NCI-H345 (cell line): ENCODE measurements around the gene ZNF302.
"Not testable (repeated sequence)": the region's sequence is repeated elsewhere in the genome, so short reads cannot be mapped to it uniquely, and the experiment has no call there.

Experiments used
- DNase-seq: peaks from one replicate; lab custom pipeline; 2025; lab: John Stamatoyannopoulos, UW

ZNF302 gene

DNA sequence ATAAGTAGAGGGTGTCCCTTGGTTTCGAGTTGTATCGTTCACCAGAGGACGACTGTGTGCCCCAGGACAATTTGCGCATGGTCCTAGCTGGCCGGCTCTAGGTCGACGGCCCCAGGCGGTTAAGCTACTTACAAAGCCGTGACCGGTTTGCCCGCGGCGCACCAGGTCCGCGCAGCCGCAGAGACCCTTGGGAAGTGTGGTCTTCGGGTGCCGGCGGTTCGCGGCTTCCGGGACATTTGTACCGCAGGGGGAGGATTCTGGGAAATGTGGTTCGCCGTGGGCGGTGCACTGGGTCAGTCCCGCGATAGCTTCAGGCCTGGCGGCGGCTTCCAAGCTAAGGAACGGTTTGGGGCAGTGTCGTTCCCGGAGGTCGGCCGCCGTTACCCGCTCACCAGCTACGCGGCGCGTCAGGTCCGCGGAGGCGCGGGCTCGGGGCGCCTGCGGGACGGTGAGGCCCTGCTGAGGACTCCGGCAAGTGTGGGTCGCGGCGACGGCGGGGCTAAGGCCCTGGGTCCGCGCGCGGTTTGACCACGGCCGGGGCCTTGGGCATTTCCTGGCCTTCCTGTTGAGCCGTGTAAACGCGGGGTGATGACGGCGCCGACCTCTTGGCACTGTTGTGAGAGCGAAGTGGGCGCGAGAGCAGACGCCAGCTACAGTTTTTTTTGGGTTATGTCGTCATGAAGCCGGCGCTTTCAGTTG is at the start of gene ZNF302:
Gene ZNF302, plus strand, starts transcription at position 293 of the 699 bp plus-strand sequence. CDS start 1,127 bp downstream, outside the sequence.
- DNase-seq: peak; percentile 99

DNA sequence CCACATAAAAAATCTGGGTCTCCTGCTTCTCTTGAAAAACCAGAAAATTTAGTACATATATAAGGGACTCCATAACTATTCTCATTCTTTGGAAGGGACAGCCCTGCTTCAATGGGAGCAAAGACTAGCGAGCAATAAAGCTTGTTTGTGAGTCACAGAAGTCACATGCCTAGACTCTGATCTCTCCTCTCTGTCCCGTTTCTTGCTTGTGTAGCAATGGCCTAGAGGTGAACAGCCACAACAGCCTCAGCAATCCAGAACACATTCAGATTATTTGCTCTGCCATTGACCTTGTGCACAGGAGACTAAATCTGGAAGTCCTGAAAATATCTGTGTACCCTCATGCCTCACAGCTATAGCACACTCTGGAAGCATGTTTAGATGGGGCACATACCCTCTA is 43.7 kb upstream of the ZNF302 start:
- DNase-seq: no peak

DNA sequence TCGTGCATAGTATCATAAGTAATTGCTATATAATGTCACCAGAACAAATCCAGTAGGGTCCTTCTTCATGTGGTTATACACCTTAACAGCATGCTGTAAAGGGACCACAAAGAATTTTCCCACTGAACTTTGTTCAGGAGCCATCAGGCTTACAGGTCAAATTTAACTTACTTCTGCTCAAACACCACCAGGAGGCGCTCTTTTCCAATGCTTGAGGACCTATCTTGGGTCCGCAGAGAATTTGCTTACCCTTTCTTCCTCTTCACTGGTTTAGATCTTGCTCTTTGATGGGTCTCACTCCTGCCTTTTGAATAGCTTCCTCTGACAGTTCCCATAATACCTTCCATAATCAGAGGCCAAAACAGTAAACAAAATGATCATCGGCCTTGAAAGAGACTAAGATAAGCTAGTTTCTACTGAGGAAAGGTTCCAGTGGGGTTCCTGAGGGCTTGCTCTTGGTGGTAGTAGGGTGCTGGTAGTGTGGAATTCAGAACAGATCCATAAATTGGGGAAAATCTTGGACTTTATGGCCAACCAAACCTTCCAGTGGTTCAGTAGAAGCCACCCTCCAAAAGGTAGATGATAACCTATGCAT is 37.9 kb upstream of the ZNF302 start:
- DNase-seq: peak; percentile 88

DNA sequence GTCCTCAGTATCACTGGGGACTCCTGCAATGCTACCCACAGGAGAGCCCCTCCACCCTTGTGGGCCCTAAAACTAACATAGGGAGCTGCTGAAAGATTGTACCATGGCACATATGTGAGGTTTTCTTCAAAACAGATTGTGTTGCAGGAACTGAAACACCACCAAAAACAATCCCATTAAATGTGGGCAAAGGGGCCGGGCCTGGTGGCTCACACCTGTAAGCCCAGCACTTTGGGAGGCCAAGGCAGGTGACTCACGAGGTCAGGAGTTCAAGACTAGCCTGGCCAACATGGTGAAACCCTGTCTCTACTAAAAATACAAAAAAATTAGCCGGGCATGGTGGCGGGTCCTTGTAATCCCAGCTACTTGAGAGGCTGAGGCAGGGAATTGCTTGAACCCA is 35.2 kb upstream of the ZNF302 start:
- DNase-seq: no peak

DNA sequence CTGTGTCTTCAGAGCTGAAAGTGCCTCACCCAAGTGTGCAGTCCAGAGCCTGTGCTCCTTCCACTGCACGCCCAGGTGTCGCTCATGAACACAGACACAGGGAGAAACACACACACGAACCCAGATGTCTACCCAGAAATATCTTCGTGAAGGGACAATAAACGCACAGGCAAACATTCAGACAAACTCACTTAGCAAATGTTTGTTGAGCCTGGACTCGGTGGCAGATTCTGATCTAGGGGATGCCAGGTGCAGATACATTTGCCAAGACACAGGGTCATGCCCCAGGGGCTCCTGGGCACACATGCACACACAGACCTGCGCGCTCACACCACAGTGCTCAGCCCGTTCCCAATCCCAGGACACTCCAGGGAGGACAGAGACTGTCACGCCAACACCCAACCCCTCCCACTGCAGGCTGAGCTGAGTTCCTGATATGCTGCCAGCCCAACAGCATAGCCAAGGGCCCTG is 32.5 kb upstream of the ZNF302 start:
- DNase-seq: no peak

DNA sequence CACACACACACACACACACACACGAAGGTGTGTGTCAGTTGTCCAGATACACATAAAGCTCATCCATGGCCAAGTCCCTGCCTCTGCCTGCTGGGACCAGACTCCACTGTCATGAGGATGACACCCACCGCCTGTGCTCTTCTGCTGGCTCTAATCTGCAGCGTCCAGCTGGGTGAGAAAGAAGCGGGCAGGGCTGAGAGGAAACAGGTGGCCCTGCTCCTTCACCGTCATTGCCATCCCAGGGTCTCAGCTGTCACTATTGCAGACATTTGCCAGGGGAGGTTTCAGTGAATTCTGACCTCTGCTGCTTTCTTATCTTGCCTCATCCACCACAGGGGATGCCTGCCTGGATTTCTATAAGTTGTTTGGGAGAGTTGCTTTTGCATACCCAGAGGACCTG is 31.9 kb upstream of the ZNF302 start:
- no peak for DNase-seq

DNA sequence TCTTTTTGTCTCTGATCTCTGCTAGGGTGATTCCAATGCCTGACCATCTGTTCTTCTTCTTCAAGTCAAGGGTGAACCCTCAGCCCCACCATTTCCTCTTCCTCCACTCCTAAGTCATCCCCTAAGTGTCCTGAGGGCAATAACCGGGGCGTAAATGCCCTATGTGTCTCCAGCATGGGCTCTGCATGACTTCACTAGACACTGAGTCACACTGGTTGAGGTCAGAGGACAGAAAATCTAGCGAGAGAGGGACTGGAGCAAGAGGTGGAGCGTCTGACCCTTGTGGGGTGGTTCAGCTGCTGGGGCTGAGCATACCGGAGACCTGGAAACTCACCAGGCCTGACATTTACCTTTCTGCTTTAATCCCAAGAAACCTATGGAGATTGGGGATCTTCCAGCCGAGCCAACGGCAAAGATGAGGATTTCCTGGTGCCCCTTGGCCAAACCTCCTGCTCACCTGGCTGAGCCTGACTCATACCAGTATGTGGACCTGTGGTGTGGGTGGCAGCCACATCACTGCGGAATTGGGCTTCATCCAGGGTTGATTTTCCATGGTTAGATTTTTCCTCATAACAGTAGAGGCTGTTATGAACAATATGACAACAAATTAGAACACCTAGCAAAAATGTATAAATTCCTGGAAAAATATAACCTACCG is 27.5 kb upstream of the ZNF302 start:
- no peak for DNase-seq

DNA sequence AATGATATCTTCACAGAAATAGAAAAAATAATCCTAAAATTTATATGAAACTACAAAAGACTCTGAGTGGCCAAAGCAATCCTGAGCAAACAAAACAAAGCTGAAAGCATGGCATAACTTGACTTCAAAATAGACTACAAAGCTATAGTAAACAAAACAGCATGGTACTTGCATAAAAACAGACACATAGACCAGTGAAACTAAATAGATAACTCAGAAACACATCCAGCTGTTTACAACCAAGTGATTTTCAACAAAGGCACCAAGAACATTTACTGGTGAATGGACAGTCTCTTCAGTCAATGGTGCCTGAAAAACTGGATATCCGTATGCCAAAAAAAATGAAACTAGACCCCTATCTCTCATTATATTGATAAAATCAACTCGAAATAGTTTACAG is 25.7 kb upstream of the ZNF302 start:
- DNase-seq: no peak

DNA sequence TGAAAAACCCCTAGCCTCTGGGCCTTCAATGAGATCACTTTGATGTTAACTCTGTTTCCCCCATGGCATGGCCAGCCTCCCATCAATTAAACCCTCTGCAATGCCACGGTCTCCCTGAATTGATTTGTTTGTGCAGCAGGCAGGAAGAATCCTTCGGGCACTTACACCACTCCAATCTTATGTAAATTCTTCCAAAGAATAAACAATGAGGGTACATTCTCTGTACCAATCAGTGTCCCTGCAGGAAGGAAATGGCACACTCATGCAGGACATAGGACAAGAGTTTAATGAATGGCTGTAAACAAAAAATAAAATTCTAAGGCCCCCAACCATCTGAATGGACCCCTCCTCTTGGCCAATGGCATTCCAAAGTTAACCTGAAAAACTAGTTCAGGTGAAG is 22.7 kb upstream of the ZNF302 start:
- DNase-seq: no peak

DNA sequence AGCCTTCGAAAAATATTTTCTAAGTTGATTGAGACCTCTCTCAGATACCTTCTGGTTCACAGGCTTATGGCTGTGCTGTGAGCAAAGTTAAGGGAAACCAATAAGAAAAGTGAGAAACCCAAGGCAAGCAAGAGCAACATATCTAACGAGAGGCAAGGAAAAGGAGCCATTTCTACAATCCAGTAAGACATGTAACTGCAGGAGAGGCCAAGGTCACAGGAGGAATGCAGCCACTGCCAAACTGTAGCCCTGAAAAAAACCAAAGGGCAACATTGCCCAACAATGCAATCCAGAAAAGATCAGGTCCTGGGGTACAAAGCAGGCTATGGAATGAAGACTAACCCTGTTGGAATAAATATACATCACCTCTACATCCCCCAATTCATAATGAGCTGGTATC is 21.8 kb upstream of the ZNF302 start:
- DNase-seq: no peak

DNA sequence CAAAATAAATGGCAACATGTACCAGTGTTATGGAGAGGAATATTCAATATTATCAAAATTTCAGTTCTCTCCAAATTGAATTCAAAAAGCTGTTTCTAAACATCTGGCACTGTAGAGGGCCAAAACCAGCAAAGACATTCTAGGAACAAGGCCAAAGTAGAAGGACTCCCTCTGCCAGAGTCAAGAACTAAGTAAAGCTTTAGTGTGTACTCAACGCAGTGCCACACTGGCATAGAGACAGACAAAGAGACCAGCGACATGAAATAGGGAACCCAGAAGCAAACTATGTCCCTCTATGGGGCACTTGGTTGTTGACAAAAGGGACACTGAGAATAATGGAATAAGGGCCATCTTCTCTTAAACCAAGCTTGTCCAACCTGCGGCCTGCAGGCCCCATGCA is 16.1 kb upstream of the ZNF302 start:
- DNase-seq: peak; percentile 26

DNA sequence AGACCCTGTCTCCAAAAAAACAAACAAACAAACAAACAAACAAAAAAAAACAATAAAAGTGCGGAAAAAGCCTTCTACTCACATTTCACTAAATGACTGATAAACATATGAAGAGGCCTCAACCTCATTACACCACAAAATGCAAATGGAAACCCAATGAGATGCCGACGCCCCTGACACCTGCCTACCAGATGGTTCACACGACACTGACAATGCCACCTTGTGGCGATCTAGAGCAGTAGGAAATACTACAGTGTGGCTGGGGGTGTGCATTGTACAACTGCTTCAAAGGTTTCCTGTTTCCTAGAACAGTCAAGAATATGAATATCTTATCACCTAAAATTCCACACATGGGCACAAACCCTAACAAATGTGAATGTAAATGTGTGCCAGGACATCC is 14.6 kb upstream of the ZNF302 start:
- DNase-seq: peak; percentile 52

DNA sequence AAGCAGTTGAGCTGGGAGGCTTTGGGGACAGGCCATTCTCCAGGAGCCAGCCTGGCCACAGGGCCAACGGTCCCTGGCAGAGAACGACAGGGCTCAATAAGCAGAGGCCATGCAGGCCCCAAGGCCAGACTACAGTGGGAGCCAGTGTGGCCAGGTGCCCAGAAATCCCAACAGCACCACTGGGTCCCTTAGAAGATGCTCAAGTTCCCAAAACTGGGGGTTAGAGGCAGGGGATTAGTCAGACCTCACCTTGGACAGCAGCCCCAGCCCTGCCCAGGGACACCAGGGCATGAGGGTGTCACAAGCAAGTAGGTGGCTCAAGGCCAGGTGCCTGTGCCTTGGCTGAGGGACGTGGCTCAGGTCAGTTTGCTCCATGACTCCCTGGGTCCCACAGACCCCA is 13.3 kb upstream of the ZNF302 start:
- DNase-seq: no peak

DNA sequence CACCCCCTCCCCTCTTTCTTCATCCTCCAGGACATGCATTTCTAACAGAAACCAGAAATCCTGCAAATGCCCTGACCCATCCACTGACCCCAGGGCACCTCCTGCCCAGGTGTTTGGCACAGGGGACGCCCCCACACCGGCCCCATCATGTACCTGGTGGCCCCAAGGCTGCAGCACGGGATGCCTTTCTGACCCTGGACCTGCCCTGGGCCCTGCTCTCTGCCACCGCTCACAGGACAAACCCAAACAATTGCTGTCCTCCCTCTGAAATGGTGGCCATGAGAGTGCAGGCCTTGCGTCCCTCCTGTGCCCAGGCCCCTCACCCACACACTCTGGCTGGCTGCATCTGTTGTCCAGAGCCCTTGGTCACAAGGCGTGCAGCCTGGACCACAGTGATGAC is 12.6 kb upstream of the ZNF302 start:
- no peak for DNase-seq

DNA sequence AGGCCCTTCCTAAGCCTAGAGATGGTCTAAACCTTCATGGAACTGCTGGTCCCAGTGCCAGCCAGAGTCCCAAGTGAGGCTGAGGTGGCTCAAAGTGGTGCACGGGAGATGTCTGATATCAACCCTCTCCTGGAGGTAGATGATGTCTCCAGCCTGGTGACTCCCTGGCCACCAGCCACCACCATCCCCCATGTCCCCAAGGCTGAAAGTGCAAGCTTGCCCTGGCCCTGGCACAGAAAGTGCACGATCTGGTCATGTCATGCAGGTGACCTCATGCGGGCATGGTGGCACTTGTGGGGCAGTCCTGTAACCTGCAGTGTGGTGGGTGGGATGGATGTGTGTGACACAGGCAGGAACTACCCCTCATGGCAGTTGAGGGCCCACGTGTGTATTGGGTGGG is 12.2 kb upstream of the ZNF302 start:
- DNase-seq: not testable (repeated sequence)

DNA sequence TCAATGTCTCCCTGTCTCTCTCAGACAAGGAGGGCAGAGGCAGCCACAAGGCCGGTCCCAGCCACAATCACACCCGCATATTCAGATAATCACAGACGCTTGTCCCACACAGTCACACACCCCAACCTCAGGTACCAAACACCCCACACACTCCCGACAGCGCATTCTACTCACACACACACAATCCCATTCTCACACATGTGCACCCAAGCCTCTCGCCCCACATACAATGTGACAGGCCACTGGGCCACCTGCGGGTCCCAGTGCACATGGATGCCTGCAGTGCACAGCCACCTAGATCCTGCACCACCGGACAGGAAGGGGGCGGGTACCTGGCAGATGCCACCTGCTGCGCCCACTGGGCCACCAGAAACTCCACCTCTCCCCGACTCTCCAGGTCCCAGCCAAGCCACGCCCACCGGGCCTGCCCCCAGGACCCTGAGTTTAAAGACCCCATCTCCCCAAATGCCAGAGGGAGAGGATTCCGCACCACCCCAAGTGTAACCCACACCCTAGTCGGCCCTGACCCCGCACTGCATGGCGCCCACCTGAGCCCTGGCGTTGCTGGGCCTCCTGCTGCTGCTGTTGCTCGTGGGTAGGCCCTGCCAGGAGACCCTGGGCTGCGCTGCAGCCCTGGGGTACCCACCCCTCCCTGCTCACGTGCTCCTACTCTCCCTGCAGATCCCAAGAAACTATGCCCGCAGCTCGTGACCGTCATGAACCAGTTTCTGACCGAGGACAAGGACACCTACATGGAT is 11.1 kb upstream of the ZNF302 start:
- no peak for DNase-seq

DNA sequence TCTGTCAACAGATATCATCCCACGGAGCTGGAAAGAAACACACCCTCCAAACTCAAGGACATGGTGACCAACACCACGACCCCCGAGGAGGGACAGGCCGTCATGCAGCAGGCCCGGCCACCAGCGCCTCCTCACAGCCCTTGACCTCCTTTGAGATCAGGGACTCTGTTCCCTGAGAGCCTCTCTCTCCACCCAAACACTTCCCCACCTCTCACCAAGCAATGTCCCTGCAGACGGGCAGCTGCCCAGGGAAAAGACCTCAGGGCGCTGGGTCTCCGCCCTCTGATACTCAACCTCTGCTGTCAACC is 10.6 kb upstream of the ZNF302 start:
- DNase-seq: no peak

DNA sequence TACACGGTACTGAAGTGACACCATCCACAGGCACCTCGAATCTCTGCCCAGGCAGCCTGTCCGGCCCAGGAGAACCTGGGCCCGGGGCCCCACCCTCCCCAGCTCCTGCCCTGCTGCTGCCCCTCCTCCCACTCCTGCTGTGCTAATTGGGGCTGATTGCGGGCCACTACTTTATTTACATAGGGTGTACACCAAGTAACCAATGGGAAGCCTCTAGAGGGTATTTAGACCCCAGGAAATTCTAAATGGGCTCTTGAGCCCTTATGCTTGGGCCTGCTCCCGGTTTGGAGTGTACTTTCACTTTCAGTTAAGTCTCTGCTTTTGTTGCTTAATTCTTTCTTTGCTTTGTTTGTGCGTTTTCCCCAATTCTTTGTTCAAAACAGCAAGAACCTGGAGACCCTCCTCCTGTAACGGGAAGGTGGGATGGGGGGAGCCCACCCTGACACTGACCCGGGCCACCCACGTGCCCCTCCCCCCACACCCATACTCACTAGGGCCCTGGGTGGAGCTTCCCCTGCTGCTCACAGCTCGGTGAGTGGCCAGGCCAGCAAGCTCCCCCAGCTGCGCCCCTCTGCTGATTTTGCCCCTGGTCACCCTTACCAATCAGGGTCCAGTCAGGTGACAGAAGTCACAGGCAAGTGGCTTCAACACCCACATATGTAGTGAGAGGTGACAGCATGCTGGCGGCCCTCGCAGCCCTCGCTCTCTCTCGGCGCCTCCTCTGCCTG is 10.0 kb upstream of the ZNF302 start:
- peak; percentile 63 for DNase-seq

DNA sequence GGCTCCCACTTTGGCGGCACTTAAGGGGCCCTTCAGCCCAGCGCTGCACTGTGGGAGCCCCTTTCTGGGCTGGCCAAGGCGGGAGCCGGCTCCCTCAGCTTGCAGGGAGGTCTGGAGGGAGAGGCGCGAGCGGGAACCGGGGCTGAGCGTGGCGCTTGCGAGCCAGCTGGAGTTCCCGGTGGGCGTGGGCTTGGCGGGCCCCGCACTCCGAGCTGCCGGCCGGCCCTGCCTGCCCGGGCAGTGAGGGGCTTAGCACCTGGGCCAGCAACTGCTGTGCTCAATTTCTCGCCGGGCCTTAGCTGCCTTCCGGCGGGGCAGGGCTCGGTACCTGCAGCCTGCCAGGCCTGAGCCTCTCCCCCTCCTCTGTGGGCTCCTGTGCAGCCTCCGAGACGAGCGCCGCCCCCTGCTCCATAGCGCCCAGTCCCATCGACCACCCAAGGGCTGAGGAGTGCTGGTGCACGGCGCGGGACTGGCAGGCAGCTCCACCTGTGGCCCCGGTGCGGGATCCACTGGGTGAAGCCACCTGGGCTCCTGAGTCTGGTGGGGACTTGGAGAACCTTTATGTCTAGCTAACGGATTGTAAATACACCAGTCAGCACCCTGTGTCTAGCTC is 9.3 kb upstream of the ZNF302 start:
- not testable (repeated sequence) for DNase-seq

DNA sequence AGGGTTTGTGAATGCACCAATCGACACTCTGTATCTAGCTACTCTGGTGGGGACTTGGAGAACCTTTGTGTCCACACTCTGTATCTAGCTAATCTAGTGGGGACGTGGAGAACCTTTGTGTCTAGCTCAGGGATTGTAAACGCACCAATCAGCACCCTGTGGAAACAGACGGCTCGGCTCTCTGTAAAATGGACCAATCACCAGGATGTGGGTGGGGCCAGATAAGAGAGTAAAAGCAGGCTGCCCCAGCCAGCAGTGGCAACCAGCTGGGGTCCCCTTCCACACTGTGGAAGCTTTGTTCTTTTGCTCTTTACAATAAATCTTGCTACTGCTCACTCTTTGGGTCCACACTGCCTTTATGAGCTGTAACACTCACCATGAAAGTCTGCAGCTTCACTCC is 8.8 kb upstream of the ZNF302 start:
- not testable (repeated sequence) for DNase-seq

DNA sequence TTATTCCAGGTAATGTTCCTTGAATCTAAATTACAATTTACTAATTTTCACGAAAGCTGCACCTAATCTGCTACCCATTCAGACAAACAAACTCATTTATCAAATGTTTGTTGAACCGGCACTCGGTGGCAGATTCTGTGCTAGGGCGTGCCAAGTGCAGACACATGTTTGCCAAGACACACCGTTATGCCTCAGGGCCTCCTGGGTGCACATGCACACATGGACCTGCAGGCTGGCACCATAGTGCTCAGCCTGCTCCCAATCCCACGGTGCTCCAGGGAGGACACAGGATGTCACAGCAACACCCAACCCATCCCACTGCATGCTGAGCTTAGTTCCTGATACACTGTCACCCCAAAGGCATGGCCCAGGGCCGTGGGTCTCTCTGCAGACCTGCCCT is 8.2 kb upstream of the ZNF302 start:
- peak; percentile 23 for DNase-seq

DNA sequence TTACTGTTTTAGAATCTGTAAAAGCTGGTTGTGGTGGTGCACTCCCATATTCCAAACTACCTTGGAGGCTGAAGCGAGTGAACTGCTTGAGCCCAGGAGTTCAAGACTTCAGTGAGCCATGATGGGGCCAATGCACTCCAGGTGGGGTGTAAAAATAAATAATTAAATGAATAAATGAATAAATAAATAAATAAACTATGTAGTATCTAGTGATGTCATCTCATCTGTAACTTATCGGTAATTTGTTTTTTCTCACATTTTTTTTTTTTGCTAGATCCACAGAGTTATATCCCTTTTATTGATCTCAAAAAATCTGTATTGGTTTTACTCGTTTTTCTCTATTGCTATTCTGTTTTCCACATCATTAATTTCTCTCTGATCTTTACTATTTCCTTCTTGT is 5.5 kb upstream of the ZNF302 start:
- DNase-seq: no peak
